Measurements from ENCODE around the gene ARID1A. TPM values are rescaled to one million over a fixed set of nuclear protein-coding genes. Genes with fewer than 3 reads are reported as not detected.

Gene ARID1A
- total RNA-seq, 1 donor from 2014 or later: 187 TPM

GRCh38 chr1:26758358-26758757 lies 62.5 kb downstream of the ARID1A start:
- peaks cover 9% of the 10 kb centered on the region for H3K36me3 Mint-ChIP-seq (ENCODE audit: unreplicated experiment)

GRCh38 chr1:26759531-26759930 lies 63.7 kb downstream of the ARID1A start:
- Mint-ChIP-seq H3K9me3 (ENCODE audit: unreplicated experiment) (peaks cover 11% of the 10 kb centered on the region), H3K27me3 (ENCODE audit: unreplicated experiment) (peaks cover 2% of the 10 kb centered on the region), H3K4me1 (ENCODE audit: low read depth, unreplicated experiment) (peaks cover 4% of the 10 kb centered on the region), H3K4me3 (ENCODE audit: unreplicated experiment) (no peak overlapping the region), H3K27ac (ENCODE audit: unreplicated experiment) (peak overlapping the region; percentile 38), H3K36me3 (ENCODE audit: unreplicated experiment) (peaks cover 9% of the 10 kb centered on the region)
- no peak for DNase-seq
- TF ChIP-seq CTCF (IDR thresholded peaks at IDR 0.05; ENCODE audit: partially characterized antibody, unreplicated experiment): no peak

More at GRCh38 chr1:26758358-26758757, 62.5 kb downstream of the ARID1A start:
- no peak for DNase-seq
- H3K4me1 Mint-ChIP-seq (ENCODE audit: low read depth, unreplicated experiment): peaks cover 4% of the 10 kb centered on the region
- peaks cover 14% of the 10 kb centered on the region for H3K9me3 Mint-ChIP-seq (ENCODE audit: unreplicated experiment)
- no peak for TF ChIP-seq CTCF (IDR thresholded peaks at IDR 0.05; ENCODE audit: partially characterized antibody, unreplicated experiment)
- no peak overlapping the region for H3K27ac Mint-ChIP-seq (ENCODE audit: unreplicated experiment)
- peaks cover 2% of the 10 kb centered on the region for H3K27me3 Mint-ChIP-seq (ENCODE audit: unreplicated experiment)
- no peak overlapping the region for H3K4me3 Mint-ChIP-seq (ENCODE audit: unreplicated experiment)

- H3K27ac Mint-ChIP-seq (ENCODE audit: unreplicated experiment): peak overlapping the region; percentile 84
Measured at GRCh38 chr1:26761217-26761616, 65.4 kb downstream of the ARID1A start.

GRCh38 chr1:26767714-26768113 lies 71.9 kb downstream of the ARID1A start:
- peaks cover 11% of the 10 kb centered on the region for H3K36me3 Mint-ChIP-seq (ENCODE audit: unreplicated experiment)
- peaks cover 4% of the 10 kb centered on the region for H3K27me3 Mint-ChIP-seq (ENCODE audit: unreplicated experiment)
- no peak overlapping the region for H3K4me3 Mint-ChIP-seq (ENCODE audit: unreplicated experiment)
- H3K4me1 Mint-ChIP-seq (ENCODE audit: low read depth, unreplicated experiment): peaks cover 8% of the 10 kb centered on the region
- no peak overlapping the region for H3K27ac Mint-ChIP-seq (ENCODE audit: unreplicated experiment)
- TF ChIP-seq CTCF (IDR thresholded peaks at IDR 0.05; ENCODE audit: partially characterized antibody, unreplicated experiment): no peak
- H3K9me3 Mint-ChIP-seq (ENCODE audit: unreplicated experiment): peaks cover 15% of the 10 kb centered on the region
- DNase-seq: no peak

More at GRCh38 chr1:26761217-26761616, 65.4 kb downstream of the ARID1A start:
- DNase-seq: peak; percentile 28
- H3K36me3 Mint-ChIP-seq (ENCODE audit: unreplicated experiment): peaks cover 9% of the 10 kb centered on the region
- peaks cover 4% of the 10 kb centered on the region for H3K4me1 Mint-ChIP-seq (ENCODE audit: low read depth, unreplicated experiment)
- H3K27me3 Mint-ChIP-seq (ENCODE audit: unreplicated experiment): peaks cover 2% of the 10 kb centered on the region
- H3K9me3 Mint-ChIP-seq (ENCODE audit: unreplicated experiment): peaks cover 9% of the 10 kb centered on the region
- peak; percentile 25 for TF ChIP-seq CTCF (IDR thresholded peaks at IDR 0.05; ENCODE audit: partially characterized antibody, unreplicated experiment)
- no peak overlapping the region for H3K4me3 Mint-ChIP-seq (ENCODE audit: unreplicated experiment)

GRCh38 chr1:26768755-26769154 lies 72.9 kb downstream of the ARID1A start:
- Mint-ChIP-seq H3K36me3 (ENCODE audit: unreplicated experiment) (peaks cover 11% of the 10 kb centered on the region), H3K9me3 (ENCODE audit: unreplicated experiment) (peaks cover 15% of the 10 kb centered on the region), H3K27me3 (ENCODE audit: unreplicated experiment) (peaks cover 8% of the 10 kb centered on the region), H3K4me3 (ENCODE audit: unreplicated experiment) (no peak overlapping the region), H3K27ac (ENCODE audit: unreplicated experiment) (no peak overlapping the region), H3K4me1 (ENCODE audit: low read depth, unreplicated experiment) (peaks cover 8% of the 10 kb centered on the region)
- DNase-seq: no peak
- TF ChIP-seq CTCF (IDR thresholded peaks at IDR 0.05; ENCODE audit: partially characterized antibody, unreplicated experiment): no peak
